ENCODE measurements around the gene FAM163B. TPM values are rescaled to one million over a fixed set of nuclear protein-coding genes. Genes with fewer than 3 reads are reported as not detected.

Gene FAM163B
- total and polyA plus RNA-seq, 9 of the 15 experiments (the other 6 are each of a cell fraction or from before 2014, with no cell fraction given): not detected

DNA sequence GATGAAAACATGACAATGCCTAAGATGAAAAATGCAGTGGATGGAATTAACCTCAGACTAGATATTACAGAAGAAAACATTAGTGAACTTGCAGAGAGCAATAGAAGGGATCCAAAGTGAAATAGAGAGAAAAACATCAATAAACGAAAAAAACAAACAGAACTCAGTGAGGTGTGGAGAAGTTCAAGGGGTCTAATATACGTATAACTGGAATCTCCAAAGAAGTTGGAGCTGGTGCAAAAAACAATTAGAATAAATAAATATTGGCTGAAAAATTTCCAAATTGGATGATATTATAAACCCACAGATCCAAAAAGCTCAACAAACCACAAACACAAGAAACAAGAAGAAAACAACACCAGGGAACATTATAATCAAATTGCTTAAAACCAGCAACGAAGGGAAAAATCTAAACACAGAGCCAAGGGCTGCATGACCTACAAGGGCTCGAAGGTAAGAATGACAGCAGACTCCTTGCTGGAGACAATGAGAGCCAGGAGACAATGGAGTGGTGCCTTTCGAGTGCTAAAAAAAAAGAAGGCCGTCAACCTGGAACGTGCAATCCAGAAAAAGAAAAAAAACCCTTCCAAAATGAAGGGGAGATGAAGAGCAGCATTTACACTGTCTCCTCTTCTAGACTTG lies 11.8 kb downstream of the FAM163B start:
- H2AFZ ChIP-seq (ENCODE audit: low read depth, low read length): no peak overlapping the region
- ChIA-PET POLR2A (no interaction called here), CTCF (ENCODE audit: low intra/inter-chr PET ratio) (no interaction called here)
- H3K9me1 ChIP-seq (ENCODE audit: control insufficient read depth, insufficient read depth, low read length): no peaks in the 10 kb centered on the region
- DNase-seq (ENCODE audit: extremely low read depth in 1 of 4, low spot score in 3 of 4): peak; percentile 21 to 25 (median 24)
- FAIRE-seq: peak; percentile 42
- H3K79me2 ChIP-seq (ENCODE audit: control insufficient read depth, insufficient read depth, low read length): no peaks in the 10 kb centered on the region
- H3K4me2 ChIP-seq (ENCODE audit: insufficient read depth, low read length): no peak overlapping the region
- no peak overlapping the region for H3K27ac ChIP-seq (ENCODE audit: extremely low read depth, low read depth, low read length)
- BruUV-seq (replicated peaks): no TSS peak
- WGBS (ENCODE audit: insufficient coverage, low coverage, missing lambda C conversion rate): 2% methylated on average over 6 of the region's 7 CpGs
- H3K36me3 ChIP-seq (ENCODE audit: control insufficient read depth, insufficient read depth, low read length): no peaks in the 10 kb centered on the region
- no peak overlapping the region for H3K4me3 ChIP-seq
- ATAC-seq: no peak
- H4K20me1 ChIP-seq (replicated peaks; ENCODE audit: control insufficient read depth, insufficient read depth, low read length): 0 out of 2 replicates have a peak, but pooled peaks cover 4% of the 10 kb centered on the region
- H3K27me3 ChIP-seq (ENCODE audit: control insufficient read depth in 2 of 2, insufficient read depth in 2 of 2, low read length in 2 of 2): peaks cover 3 to 21% of the 10 kb centered on the region in 2 experiments; a peak in 3 of 5 replicates
- no peaks in the 10 kb centered on the region; the same call in 1 of the 2 replicates for H3K9me3 ChIP-seq (replicated peaks; ENCODE audit: control insufficient read depth, insufficient read depth, low read depth, low read length)
- H3K9ac ChIP-seq (ENCODE audit: insufficient read depth in 1 of 2, low read depth in 2 of 2, low read length in 2 of 2): no peak overlapping the region
- no peaks in the 10 kb centered on the region for H3K4me1 ChIP-seq (replicated peaks in 1 of 2; ENCODE audit: control insufficient read depth in 2 of 2, insufficient read depth in 2 of 2, low read length in 2 of 2)
- in situ Hi-C loops (cut with MboI) (no loop called here), intact Hi-C loops (cut with micrococcal nuclease) (no loop called here)
- no peak for TF ChIP-seq POLR2AphosphoS5 (IDR thresholded peaks at IDR 0.05; ENCODE audit: control insufficient read depth, insufficient read depth, low read depth, low read length)
- no peak for TF ChIP-seq NKRF (IDR thresholded peaks at IDR 0.05; ENCODE audit: borderline replicate concordance)
- TF ChIP-seq MCM5 (IDR thresholded peaks at IDR 0.05; ENCODE audit: low read depth): no peak
- TF ChIP-seq ZSCAN32 (CRISPR knock-in tag; IDR thresholded peaks at IDR 0.05): no peak
- TF ChIP-seq MITF (IDR thresholded peaks at IDR 0.05): no peak
- TF ChIP-seq CEBPZ (IDR thresholded peaks at IDR 0.05; ENCODE audit: borderline replicate concordance, low read depth, low read length): no peak
- peak; percentile 88; the same call in 1 of the 2 replicates for TF ChIP-seq CBX1 (IDR thresholded peaks at IDR 0.05; ENCODE audit: low read depth)
- TF ChIP-seq MTA3 (IDR thresholded peaks at IDR 0.05; ENCODE audit: borderline replicate concordance): 0 out of 2 replicates have a peak, but pooled peaks have one; percentile 30
- TF ChIP-seq TRIM24 (IDR thresholded peaks at IDR 0.05): peak in 1 of 2 experiments; percentile 72; a peak in 1 of 4 replicates
- peak; percentile 89 for TF ChIP-seq CBX5 (IDR thresholded peaks at IDR 0.05; ENCODE audit: borderline replicate concordance, low read depth)
- peak; percentile 98 for TF ChIP-seq TRIM28 (IDR thresholded peaks at IDR 0.05)
- TF ChIP-seq, protein P1, sequence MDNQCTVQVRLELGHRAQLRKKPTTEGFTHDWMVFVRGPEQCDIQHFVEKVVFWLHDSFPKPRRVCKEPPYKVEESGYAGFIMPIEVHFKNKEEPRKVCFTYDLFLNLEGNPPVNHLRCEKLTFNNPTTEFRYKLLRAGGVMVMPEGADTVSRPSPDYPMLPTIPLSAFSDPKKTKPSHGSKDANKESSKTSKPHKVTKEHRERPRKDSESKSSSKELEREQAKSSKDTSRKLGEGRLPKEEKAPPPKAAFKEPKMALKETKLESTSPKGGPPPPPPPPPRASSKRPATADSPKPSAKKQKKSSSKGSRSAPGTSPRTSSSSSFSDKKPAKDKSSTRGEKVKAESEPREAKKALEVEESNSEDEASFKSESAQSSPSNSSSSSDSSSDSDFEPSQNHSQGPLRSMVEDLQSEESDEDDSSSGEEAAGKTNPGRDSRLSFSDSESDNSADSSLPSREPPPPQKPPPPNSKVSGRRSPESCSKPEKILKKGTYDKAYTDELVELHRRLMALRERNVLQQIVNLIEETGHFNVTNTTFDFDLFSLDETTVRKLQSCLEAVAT (IDR thresholded peaks at IDR 0.05): no peak
- TF ChIP-seq HEY1 (CRISPR knock-in tag; IDR thresholded peaks at IDR 0.05; ENCODE audit: borderline replicate concordance): no peak
- TF ChIP-seq ZEB2 (IDR thresholded peaks at IDR 0.05): peak; percentile 54; the same call in 1 of the 2 replicates
- peak; percentile 54 to 96 for TF ChIP-seq CBX3 (IDR thresholded peaks at IDR 0.05; ENCODE audit: borderline replicate concordance in 1 of 2, low read length in 2 of 2)

Data from K562 (cell line).